ENCODE data around the gene RXRA.

Gene RXRA

DNA sequence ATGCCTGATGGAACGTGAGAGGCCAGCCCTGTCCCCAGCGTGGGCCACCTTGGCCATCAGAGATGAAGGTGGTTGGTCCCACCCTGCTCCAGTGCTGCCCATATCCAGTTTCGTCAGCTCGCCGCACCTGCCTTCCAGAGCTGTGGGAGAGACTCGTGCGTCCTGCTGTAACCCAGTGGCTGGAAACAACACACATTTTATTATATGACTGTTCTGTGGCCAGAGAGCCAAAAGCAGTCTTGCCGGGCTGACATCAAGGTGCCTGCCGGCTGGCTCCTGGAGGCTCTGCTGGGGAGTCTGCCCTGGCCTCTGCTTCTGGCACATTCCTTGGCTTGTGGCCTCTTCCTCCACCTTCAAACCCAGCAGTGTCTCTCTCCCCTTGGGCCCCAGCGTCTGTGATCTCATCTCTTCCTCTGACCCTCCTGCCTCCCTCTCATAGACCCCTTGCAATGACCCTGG, 94.7 kb downstream of the RXRA start:
- H3K9me3 ChIP-seq: no peaks in the 10 kb centered on the region
- H3K27ac ChIP-seq: peak overlapping the region; percentile 23
- TF ChIP-seq, protein P1, sequence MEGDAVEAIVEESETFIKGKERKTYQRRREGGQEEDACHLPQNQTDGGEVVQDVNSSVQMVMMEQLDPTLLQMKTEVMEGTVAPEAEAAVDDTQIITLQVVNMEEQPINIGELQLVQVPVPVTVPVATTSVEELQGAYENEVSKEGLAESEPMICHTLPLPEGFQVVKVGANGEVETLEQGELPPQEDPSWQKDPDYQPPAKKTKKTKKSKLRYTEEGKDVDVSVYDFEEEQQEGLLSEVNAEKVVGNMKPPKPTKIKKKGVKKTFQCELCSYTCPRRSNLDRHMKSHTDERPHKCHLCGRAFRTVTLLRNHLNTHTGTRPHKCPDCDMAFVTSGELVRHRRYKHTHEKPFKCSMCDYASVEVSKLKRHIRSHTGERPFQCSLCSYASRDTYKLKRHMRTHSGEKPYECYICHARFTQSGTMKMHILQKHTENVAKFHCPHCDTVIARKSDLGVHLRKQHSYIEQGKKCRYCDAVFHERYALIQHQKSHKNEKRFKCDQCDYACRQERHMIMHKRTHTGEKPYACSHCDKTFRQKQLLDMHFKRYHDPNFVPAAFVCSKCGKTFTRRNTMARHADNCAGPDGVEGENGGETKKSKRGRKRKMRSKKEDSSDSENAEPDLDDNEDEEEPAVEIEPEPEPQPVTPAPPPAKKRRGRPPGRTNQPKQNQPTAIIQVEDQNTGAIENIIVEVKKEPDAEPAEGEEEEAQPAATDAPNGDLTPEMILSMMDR (IDR thresholded peaks at IDR 0.05): no peak
- no peaks in the 10 kb centered on the region for H3K27me3 ChIP-seq
- peaks cover 100% of the 10 kb centered on the region for H3K36me3 ChIP-seq
- no peaks in the 10 kb centered on the region for H3K4me1 ChIP-seq (ENCODE audit: control insufficient read depth in 1 of 2, insufficient read depth in 1 of 2, low read depth in 1 of 2, low read length in 1 of 2)
- no peak overlapping the region for H3K4me3 ChIP-seq (ENCODE audit: low read depth in 1 of 2, low read length in 1 of 2)

DNA sequence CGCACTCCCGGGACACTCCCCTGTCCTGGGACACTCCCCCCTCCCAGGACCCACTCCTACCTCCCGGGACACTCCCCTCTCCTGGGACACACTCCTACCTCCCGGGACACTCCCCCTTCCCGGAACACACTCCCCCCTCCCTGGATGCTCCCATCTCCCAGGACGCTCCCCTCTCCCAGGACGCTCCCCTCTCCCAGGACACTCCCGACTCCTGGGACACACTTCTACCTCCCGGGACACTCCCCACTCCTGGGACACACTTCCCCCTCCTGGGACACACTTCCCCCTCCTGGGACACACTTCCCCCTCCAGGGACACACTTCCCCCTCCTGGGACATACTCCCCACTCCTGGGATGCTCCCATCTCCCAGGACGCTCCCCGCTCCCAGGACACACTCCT, 95.6 kb downstream of the RXRA start:
- no peaks in the 10 kb centered on the region for H3K4me1 ChIP-seq (ENCODE audit: control insufficient read depth in 1 of 2, insufficient read depth in 1 of 2, low read depth in 1 of 2, low read length in 1 of 2)
- H3K9me3 ChIP-seq: no peaks in the 10 kb centered on the region
- TF ChIP-seq, protein P1 (IDR thresholded peaks at IDR 0.05): no peak
- H3K4me3 ChIP-seq (ENCODE audit: low read depth in 1 of 2, low read length in 1 of 2): no peak overlapping the region
- no peaks in the 10 kb centered on the region for H3K27me3 ChIP-seq
- no peak overlapping the region for H3K27ac ChIP-seq
- H3K36me3 ChIP-seq: peaks cover 100% of the 10 kb centered on the region

DNA sequence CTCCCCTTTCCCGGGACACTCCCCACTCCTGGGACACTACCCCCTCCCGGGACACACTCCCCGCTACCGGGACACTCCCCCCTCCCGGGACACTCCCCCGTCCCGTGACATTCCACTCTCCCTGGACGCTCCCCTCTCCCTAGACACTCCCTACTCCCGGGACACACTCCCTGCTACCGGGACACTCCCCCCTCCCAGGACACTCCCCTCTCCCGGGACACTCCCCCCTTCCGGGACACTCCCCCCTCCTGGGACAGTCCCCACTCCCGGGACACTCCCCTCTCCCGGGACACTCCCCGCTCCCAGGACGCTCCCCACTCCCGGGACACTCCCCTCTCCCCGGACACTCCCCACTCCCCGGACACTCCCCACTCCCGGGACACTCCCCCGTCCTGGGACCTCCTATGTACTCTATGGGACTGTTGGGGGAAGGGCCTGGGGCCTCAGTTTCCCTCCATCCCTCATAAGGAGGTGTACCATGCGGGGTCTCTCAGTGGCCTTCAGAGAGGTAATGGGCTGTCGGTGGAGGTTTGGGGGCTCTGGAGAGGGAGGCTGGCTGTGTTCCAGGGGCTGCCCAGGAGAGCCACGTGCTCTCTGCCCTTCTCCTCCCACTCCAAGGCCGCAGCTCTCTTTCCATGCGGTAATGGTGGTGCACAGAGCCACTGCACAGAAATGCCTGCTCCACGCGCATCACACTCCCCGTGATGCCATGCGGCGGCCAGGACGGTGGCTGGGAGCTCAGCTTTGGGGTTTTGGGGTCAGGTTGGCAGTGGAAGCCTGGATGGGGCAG, 96.2 kb downstream of the RXRA start:
- H3K27me3 ChIP-seq: no peaks in the 10 kb centered on the region
- H3K4me3 ChIP-seq (ENCODE audit: low read depth in 1 of 2, low read length in 1 of 2): no peak overlapping the region
- H3K9me3 ChIP-seq: no peaks in the 10 kb centered on the region
- TF ChIP-seq, protein P1 (IDR thresholded peaks at IDR 0.05): no peak
- H3K27ac ChIP-seq: peak overlapping the region; percentile 1
- peaks cover 100% of the 10 kb centered on the region for H3K36me3 ChIP-seq
- no peaks in the 10 kb centered on the region for H3K4me1 ChIP-seq (ENCODE audit: control insufficient read depth in 1 of 2, insufficient read depth in 1 of 2, low read depth in 1 of 2, low read length in 1 of 2)

DNA sequence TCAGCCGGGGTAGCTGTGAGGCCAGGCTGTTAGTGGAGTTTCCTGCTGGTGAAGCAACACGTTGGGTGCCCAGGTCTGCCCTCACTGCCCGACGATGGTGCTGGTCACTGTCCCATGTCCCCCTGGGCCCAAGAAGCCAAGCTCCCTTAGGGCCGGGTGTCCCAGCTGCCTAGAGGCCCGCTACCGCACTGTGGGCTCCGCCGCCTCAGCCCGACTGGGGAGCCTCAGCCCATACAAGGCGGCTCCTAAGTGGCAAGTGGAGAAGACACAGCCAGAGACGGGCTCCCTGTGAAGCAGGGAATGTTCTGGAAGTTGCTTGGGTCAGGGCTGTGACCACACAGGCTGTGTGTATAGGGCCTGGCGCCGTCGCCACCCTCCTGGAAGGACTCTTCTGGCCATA, 96.9 kb downstream of the RXRA start:
- H3K4me3 ChIP-seq (ENCODE audit: low read depth in 1 of 2, low read length in 1 of 2): no peak overlapping the region
- peaks cover 99% of the 10 kb centered on the region for H3K36me3 ChIP-seq
- H3K27ac ChIP-seq: peak overlapping the region; percentile 1
- H3K9me3 ChIP-seq: no peaks in the 10 kb centered on the region
- H3K4me1 ChIP-seq (ENCODE audit: control insufficient read depth in 1 of 2, insufficient read depth in 1 of 2, low read depth in 1 of 2, low read length in 1 of 2): no peaks in the 10 kb centered on the region
- no peaks in the 10 kb centered on the region for H3K27me3 ChIP-seq
- TF ChIP-seq, protein P1 (IDR thresholded peaks at IDR 0.05): no peak

DNA sequence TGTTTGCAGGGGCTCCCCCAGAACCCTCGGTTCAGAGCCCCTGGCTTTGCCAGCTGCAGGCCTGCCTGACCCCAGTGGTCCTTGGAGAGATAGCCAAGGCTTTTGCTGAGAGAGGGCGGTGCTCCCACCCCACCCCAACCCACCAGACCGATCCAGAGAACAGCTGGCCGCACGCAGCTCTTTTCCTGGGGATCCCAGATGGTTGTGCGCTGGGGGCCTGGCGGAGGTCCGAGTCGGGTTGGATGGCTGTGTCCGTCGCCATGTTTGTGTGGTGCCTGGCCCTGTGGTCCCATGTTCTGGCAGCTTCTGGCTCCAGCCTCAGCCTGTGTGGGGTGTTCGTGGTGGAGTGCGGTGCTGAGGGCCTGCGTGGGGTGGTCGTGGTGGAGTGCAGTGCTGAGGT, 97.5 kb downstream of the RXRA start:
- H3K4me1 ChIP-seq (ENCODE audit: control insufficient read depth in 1 of 2, insufficient read depth in 1 of 2, low read depth in 1 of 2, low read length in 1 of 2): no peaks in the 10 kb centered on the region
- H3K27ac ChIP-seq: no peak overlapping the region
- no peaks in the 10 kb centered on the region for H3K9me3 ChIP-seq
- TF ChIP-seq, protein P1 (IDR thresholded peaks at IDR 0.05): no peak
- peaks cover 97% of the 10 kb centered on the region for H3K36me3 ChIP-seq
- H3K4me3 ChIP-seq (ENCODE audit: low read depth in 1 of 2, low read length in 1 of 2): no peak overlapping the region
- H3K27me3 ChIP-seq: no peaks in the 10 kb centered on the region
